Endometrial microvascular endothelial cells (primary cell): Measurements from ENCODE around the gene ATP5F1E. TPM values are rescaled to one million over a fixed set of nuclear protein-coding genes. Genes with fewer than 3 reads are reported as not detected.
"Not testable (repeated sequence)": the region's sequence is repeated elsewhere in the genome, so short reads cannot be mapped to it uniquely, and the experiment has no call there.

ENCODE experiments used
- in situ Hi-C: cut with HindIII; loops from 2 replicates; pipeline ENCODE4 v1.10.0; 2017; ENCODE audit warnings: low sequenced_read_pairs, low pct_unique_long_range_greater_than_20kb; ENCODE audit errors: inconsistent ontology term
- total RNA-seq: library from RNA; depleted of rRNA; stranded (reverse); fragments of >200 nt; gene quantifications from one replicate; pipeline ENCODE4 v1.2.3, GENCODE V29; 2015; ENCODE audit errors: inconsistent ontology term

The ATP5F1E gene
- total RNA-seq, 1 donor from 2014 or later = 18.2 TPM

GRCh38 chr20:58983115-58983468, 49.0 kb downstream of the ATP5F1E start:
- in situ Hi-C loops = not testable (repeated sequence)

GRCh38 chr20:58982406-58983114, 49.6 kb downstream of the ATP5F1E start:
- in situ Hi-C loops = no loop called here

- in situ Hi-C loops = no loop called here
Observed at GRCh38 chr20:58981628-58982364, 50.3 kb downstream of the ATP5F1E start.

GRCh38 chr20:58980711-58981627, 51.2 kb downstream of the ATP5F1E start, which contains the start of gene NELFCD:
Gene NELFCD (plus strand): TSS chr20:58981256. CDS start chr20:58981310, 54 bp downstream.
- in situ Hi-C loops = no loop called here

GRCh38 chr20:58978351-58979190, 53.6 kb downstream of the ATP5F1E start:
- in situ Hi-C loops = no loop called here

GRCh38 chr20:58976061-58976730, 55.9 kb downstream of the ATP5F1E start:
- in situ Hi-C loops = no loop called here

Other genes with a start within 250 kb of the ATP5F1E start
- gene GNAS-AS1, start 181.4 kb downstream of the ATP5F1E start, total RNA-seq = not detected
- gene GNAS, start 179.6 kb downstream of the ATP5F1E start, total RNA-seq = 536 TPM
- 63.8 TPM for gene NELFCD, start 51.1 kb downstream of the ATP5F1E start, total RNA-seq
- gene CTSZ, start 25.1 kb downstream of the ATP5F1E start, total RNA-seq = 226 TPM
- not detected for gene TUBB1, start 12.9 kb downstream of the ATP5F1E start, total RNA-seq
- 46.2 TPM for gene PRELID3B, start 10.5 kb upstream of the ATP5F1E start, total RNA-seq
- gene ZNF831, start 131.5 kb upstream of the ATP5F1E start, total RNA-seq = not detected